ENCODE measurements around the gene GMPPB.

DNA sequence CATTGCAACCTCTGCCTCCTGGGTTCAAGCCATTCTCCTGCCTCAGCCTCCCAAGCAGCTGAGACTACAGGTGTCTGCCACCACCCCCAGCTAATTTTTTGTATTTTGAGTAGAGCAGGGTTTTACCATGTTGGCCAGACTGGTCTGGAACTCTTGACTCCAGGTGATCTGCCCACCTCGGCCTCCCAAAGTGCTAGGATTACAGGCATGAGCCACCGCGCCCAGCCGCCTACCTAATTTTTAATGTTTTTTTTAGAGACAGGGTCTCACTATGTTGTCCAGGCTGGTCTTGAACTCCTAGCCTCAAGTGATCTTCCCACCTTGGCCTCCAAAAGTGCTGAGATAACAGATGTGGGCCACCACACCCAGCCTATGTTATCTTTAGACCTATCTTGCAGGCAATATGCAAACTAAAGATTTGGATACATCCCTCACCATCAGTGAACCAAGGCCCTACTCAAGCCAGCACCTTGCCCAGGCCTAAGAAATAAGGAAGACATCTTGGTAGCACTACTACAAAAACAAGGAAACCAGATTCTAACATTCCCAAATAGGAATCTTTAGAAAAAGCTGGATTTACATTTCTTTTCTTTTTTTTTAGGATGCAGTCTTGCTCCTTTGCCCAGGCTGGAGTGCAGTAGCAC lies 6.3 kb upstream of the GMPPB start:
- TF ChIP-seq CREB1 (IDR thresholded peaks at IDR 0.05) (no peak), RAD21 (IDR thresholded peaks at IDR 0.05 in 1 of 2, conservative IDR thresholded peaks at IDR 0.05 in 1 of 2; ENCODE audit: low read depth in 2 of 2, low read length in 2 of 2) (no peak), ASH2L (IDR thresholded peaks at IDR 0.05; ENCODE audit: low read length) (no peak), HDAC6 (IDR thresholded peaks at IDR 0.05; ENCODE audit: low read depth, low read length) (no peak), EP300 (IDR thresholded peaks at IDR 0.05; ENCODE audit: borderline replicate concordance in 1 of 2, low read depth in 2 of 2, low read length in 2 of 2) (no peak), EZH2 (IDR thresholded peaks at IDR 0.05; ENCODE audit: low read depth, low read length, severe bottlenecking) (no peak), SUZ12 (IDR thresholded peaks at IDR 0.05; ENCODE audit: low read length) (no peak)
- TF ChIP-seq, protein P1, sequence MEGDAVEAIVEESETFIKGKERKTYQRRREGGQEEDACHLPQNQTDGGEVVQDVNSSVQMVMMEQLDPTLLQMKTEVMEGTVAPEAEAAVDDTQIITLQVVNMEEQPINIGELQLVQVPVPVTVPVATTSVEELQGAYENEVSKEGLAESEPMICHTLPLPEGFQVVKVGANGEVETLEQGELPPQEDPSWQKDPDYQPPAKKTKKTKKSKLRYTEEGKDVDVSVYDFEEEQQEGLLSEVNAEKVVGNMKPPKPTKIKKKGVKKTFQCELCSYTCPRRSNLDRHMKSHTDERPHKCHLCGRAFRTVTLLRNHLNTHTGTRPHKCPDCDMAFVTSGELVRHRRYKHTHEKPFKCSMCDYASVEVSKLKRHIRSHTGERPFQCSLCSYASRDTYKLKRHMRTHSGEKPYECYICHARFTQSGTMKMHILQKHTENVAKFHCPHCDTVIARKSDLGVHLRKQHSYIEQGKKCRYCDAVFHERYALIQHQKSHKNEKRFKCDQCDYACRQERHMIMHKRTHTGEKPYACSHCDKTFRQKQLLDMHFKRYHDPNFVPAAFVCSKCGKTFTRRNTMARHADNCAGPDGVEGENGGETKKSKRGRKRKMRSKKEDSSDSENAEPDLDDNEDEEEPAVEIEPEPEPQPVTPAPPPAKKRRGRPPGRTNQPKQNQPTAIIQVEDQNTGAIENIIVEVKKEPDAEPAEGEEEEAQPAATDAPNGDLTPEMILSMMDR (IDR thresholded peaks at IDR 0.05; ENCODE audit: control extremely low read depth in 1 of 3, insufficient read depth in 1 of 3, low read depth in 1 of 3, low read length in 3 of 3): no peak
- TF ChIP-seq, protein P2, sequence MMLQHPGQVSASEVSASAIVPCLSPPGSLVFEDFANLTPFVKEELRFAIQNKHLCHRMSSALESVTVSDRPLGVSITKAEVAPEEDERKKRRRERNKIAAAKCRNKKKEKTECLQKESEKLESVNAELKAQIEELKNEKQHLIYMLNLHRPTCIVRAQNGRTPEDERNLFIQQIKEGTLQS (IDR thresholded peaks at IDR 0.05; ENCODE audit: insufficient read depth, low read depth, low read length): no peak

All from H1 (cell line).